H9 (cell line): ENCODE results near the gene NPB. TPM values are rescaled to one million over a fixed set of nuclear protein-coding genes. Genes with fewer than 3 reads are reported as not detected.

Source experiments
- DNase-seq: peaks from one replicate; pipeline ENCODE4 v3.0.0-alpha.2; 2017
- H2AFZ ChIP-seq: one replicate; pipeline ENCODE4 v1.6.1; 2013; ENCODE audit warnings: mild to moderate bottlenecking, low read length, control low read depth, moderate library complexity
- H2AK5ac ChIP-seq: 2 replicates; pipeline ENCODE4 v1.6.1; 2013; ENCODE audit warnings: low read length, control low read depth, mixed read lengths; ENCODE audit not compliant: insufficient read length
- H2BK120ac ChIP-seq: one replicate; pipeline ENCODE4 v1.6.1; 2013; ENCODE audit warnings: low read depth, mild to moderate bottlenecking, low read length, control low read depth, inconsistent platforms; ENCODE audit not compliant: poor library complexity, severe bottlenecking
- H2BK12ac ChIP-seq: 2 replicates; pipeline ENCODE4 v1.6.1; 2013; ENCODE audit warnings: low read length, control low read depth, mixed read lengths, low read depth; ENCODE audit not compliant: insufficient read length
- H2BK15ac ChIP-seq: 2 replicates; pipeline ENCODE4 v1.6.1; 2013; ENCODE audit warnings: low read depth, low read length, control low read depth
- H2BK20ac ChIP-seq: one replicate; pipeline ENCODE4 v1.6.1; 2013; ENCODE audit warnings: low read depth, mild to moderate bottlenecking, low read length, control low read depth, inconsistent platforms; ENCODE audit not compliant: poor library complexity, severe bottlenecking
- H2BK5ac ChIP-seq: 2 replicates; pipeline ENCODE4 v1.6.1; 2013; ENCODE audit warnings: low read length, control low read depth, mixed read lengths; ENCODE audit not compliant: insufficient read length
- H3K14ac ChIP-seq: 2 replicates; pipeline ENCODE4 v1.6.1; 2013; ENCODE audit warnings: low read length, control low read depth; ENCODE audit not compliant: insufficient read depth
- H3K18ac ChIP-seq: 2 replicates; pipeline ENCODE4 v1.6.1; 2013; ENCODE audit warnings: low read depth, mild to moderate bottlenecking, mixed read lengths, low read length, control low read depth; ENCODE audit not compliant: insufficient read length
- H3K23ac ChIP-seq: 2 replicates; pipeline ENCODE4 v1.6.1; 2013; ENCODE audit warnings: low read length, control low read depth, mixed read lengths, low read depth; ENCODE audit not compliant: insufficient read length
- H3K23me2 ChIP-seq: 2 replicates; pipeline ENCODE4 v1.6.1; 2013; ENCODE audit warnings: low read depth, mild to moderate bottlenecking, mixed read lengths, low read length, control low read depth; ENCODE audit not compliant: insufficient read length, poor library complexity, severe bottlenecking
- H3K27ac ChIP-seq: 2 replicates; pipeline ENCODE4 v1.5.1; 2013; ENCODE audit warnings: low read length, control low read depth, mixed read lengths, low read depth; ENCODE audit not compliant: insufficient read length
- H3K27me3 ChIP-seq: 2 replicates; pipeline ENCODE4 v1.6.1; 2013; ENCODE audit warnings: low read length, control low read depth, inconsistent platforms; ENCODE audit not compliant: insufficient read depth
- H3K4ac ChIP-seq: 2 replicates; pipeline ENCODE4 v1.6.1; 2013; ENCODE audit warnings: low read depth, mild to moderate bottlenecking, control low read depth, inconsistent platforms, low read length, moderate library complexity
- H3K4me1 ChIP-seq: 2 replicates; pipeline ENCODE4 v1.6.1; 2013; ENCODE audit warnings: low read length, control low read depth, inconsistent platforms; ENCODE audit not compliant: insufficient read depth
- H3K4me2 ChIP-seq: 2 replicates; pipeline ENCODE4 v1.6.1; 2013; ENCODE audit warnings: low read length, control low read depth, mixed read lengths; ENCODE audit not compliant: insufficient read length, insufficient read depth
- H3K56ac ChIP-seq: 2 replicates; pipeline ENCODE4 v1.6.1; 2013; ENCODE audit warnings: low read depth, mild to moderate bottlenecking, mixed read lengths, low read length, control low read depth; ENCODE audit not compliant: insufficient read length
- H3K79me1 ChIP-seq: 2 replicates; pipeline ENCODE4 v1.6.1; 2013; ENCODE audit warnings: low read depth, mild to moderate bottlenecking, moderate library complexity, low read length, control low read depth, inconsistent platforms; ENCODE audit not compliant: insufficient read depth, poor library complexity, severe bottlenecking
- H3K79me2 ChIP-seq: 2 replicates; pipeline ENCODE4 v1.6.1; 2013; ENCODE audit warnings: low read length, control low read depth, inconsistent platforms; ENCODE audit not compliant: insufficient read depth
- H3K9ac ChIP-seq: 2 replicates; pipeline ENCODE4 v1.6.1; 2013; ENCODE audit warnings: low read length, control low read depth, mixed read lengths; ENCODE audit not compliant: insufficient read length; ENCODE audit errors: extremely low read depth
- H3K9me3 ChIP-seq: one replicate; pipeline ENCODE4 v1.6.1; 2013; ENCODE audit warnings: low read depth, low read length, inconsistent platforms; ENCODE audit not compliant: control insufficient read depth
- H3T11ph ChIP-seq: one replicate; pipeline ENCODE4 v1.6.1; 2013; ENCODE audit warnings: mild to moderate bottlenecking, low read length, control low read depth, inconsistent platforms
- H4K20me1 ChIP-seq: one replicate; pipeline ENCODE4 v1.6.1; 2013; ENCODE audit not compliant: control insufficient read depth, insufficient read length, insufficient read depth
- H4K5ac ChIP-seq: 2 replicates; pipeline ENCODE4 v1.6.1; 2013; ENCODE audit warnings: low read depth, mild to moderate bottlenecking, mixed read lengths, low read length, control low read depth; ENCODE audit not compliant: insufficient read length
- H4K8ac ChIP-seq: replicated peaks from 2 replicates; pipeline ENCODE4 v1.6.1; 2013; ENCODE audit warnings: low read length, control low read depth, mixed read lengths, low read depth; ENCODE audit not compliant: insufficient read length
- H4K91ac ChIP-seq: 2 replicates; pipeline ENCODE4 v1.6.1; 2013; ENCODE audit warnings: low read depth, mild to moderate bottlenecking, moderate library complexity, mixed read lengths, low read length, control low read depth; ENCODE audit not compliant: insufficient read length
- H3K27ac Mint-ChIP-seq, 3 experiments: 2 replicates in 2 of 3; 3 replicates in 1 of 3; pipeline ENCODE4 v1.8.0; 2020 to 2021; ENCODE audit warnings: mixed read lengths in 3 of 3, mild to moderate bottlenecking in 1 of 3, moderate library complexity in 1 of 3
- H3K27me3 Mint-ChIP-seq: 2 replicates; pipeline ENCODE4 v1.8.0; 2021; ENCODE audit warnings: low read depth, mild to moderate bottlenecking, moderate library complexity, mixed read lengths
- H3K36me3 Mint-ChIP-seq, 3 experiments: 2 replicates in 2 of 3; 3 replicates in 1 of 3; pipeline ENCODE4 v1.8.0; 2020 to 2021; ENCODE audit warnings: low read depth in 3 of 3, mixed read lengths in 3 of 3; ENCODE audit not compliant: insufficient read depth in 1 of 3
- H3K4me1 Mint-ChIP-seq, 2 experiments: 2 replicates each; pipeline ENCODE4 v1.8.0; 2020; ENCODE audit warnings: mixed read lengths in 2 of 2
- H3K4me3 Mint-ChIP-seq, 2 experiments: 2 replicates in 1 of 2; 3 replicates in 1 of 2; pipeline ENCODE4 v1.8.0; 2020 to 2021; ENCODE audit warnings: mild to moderate bottlenecking in 2 of 2, mixed read lengths in 2 of 2, moderate library complexity in 1 of 2
- H3K9me3 Mint-ChIP-seq, 2 experiments: 2 replicates in 1 of 2; 3 replicates in 1 of 2; pipeline ENCODE4 v1.8.0; 2020; ENCODE audit warnings: mild to moderate bottlenecking in 2 of 2, mixed read lengths in 2 of 2, moderate library complexity in 1 of 2
- CTCF ChIP-seq: fragments of 200-600 bp; sonication (generic); conservative IDR thresholded peaks from 3 replicates; pipeline ENCODE4 v1.8.0; 2021; ENCODE audit warnings: antibody characterized with exemption, mild to moderate bottlenecking
- WGBS: extraction: QIAGEN DNeasy Blood & Tissue Kit; methylation state at CpG from one replicate; pipeline ENCODE4 v1.1.7; 2013; ENCODE audit warnings: missing lambda C conversion rate, low lambda C conversion rate, mixed read lengths; ENCODE audit not compliant: insufficient read length; ENCODE audit errors: extremely low coverage; 5-methylcytosine and 5-hydroxymethylcytosine counted together
- total RNA-seq: library from RNA; stranded (reverse); gene quantifications from 2 replicates; pipeline ENCODE4 v1.2.1, GENCODE V29; 2021

Gene NPB
- total RNA-seq, 1 experiment from 2014 or later, result 2.1 TPM

- Histone ChIP-seq H3K4me1 (no peaks in the 10 kb centered on the region), H4K20me1 (peaks cover 4% of the 10 kb centered on the region), H2BK5ac (no peak overlapping the region), H3K4me2 (no peak overlapping the region), H2AK5ac (no peak overlapping the region), H3K9ac (no peak overlapping the region), H3K56ac (no peak overlapping the region), H2BK12ac (no peak overlapping the region), H4K91ac (no peak overlapping the region), H2AFZ (no peak overlapping the region), H3T11ph (no peak overlapping the region), H4K8ac (no peak overlapping the region), H2BK20ac (no peak overlapping the region), H3K79me2 (peaks cover 2% of the 10 kb centered on the region; the same call in 1 of the 2 replicates), H3K23me2 (peaks cover 5% of the 10 kb centered on the region), H2BK15ac (no peak overlapping the region), H3K79me1 (peaks cover 3% of the 10 kb centered on the region), H3K14ac (no peak overlapping the region), H3K27ac (no peak overlapping the region), H3K27me3 (no peaks in the 10 kb centered on the region; the same call in 1 of the 2 replicates), H3K4ac (no peak overlapping the region), H3K23ac (no peak overlapping the region), H4K5ac (no peak overlapping the region), H3K18ac (no peak overlapping the region), H2BK120ac (no peak overlapping the region), H3K9me3 (no peaks in the 10 kb centered on the region)
- Mint-ChIP-seq H3K36me3 (peaks cover 3 to 32% (median 21%) of the 10 kb centered on the region in 3 experiments; a peak in 6 of 7 replicates), H3K27ac (peak overlapping the region in 1 of 3 experiments; percentile 89; a peak in 2 of 7 replicates), H3K9me3 (no peaks in the 10 kb centered on the region), H3K27me3 (peaks cover 20% of the 10 kb centered on the region), H3K4me3 (peak overlapping the region in 1 of 2 experiments; percentile 26; a peak in 2 of 5 replicates), H3K4me1 (peaks cover 2 to 15% of the 10 kb centered on the region in 2 experiments; a peak in 3 of 4 replicates)
- no peak for TF ChIP-seq CTCF
- DNase-seq, result no peak
- WGBS, result no CpG with 5 or more reads among the region's 15 CpGs
These were observed 29.7 kb downstream of the NPB start for GRCh38 chr17:81931557-81932332.
